Esophagus squamous epithelium (tissue), 5 donors: ENCODE measurements around the gene SGTA. TPM values are rescaled to one million over a fixed set of nuclear protein-coding genes. Genes with fewer than 3 reads are reported as not detected.

Source experiments
- DNase-seq: peaks from one replicate; lab custom pipeline; 2025; lab: John Stamatoyannopoulos, UW
- H3K27ac ChIP-seq, 4 donors: fragments of 200-600 bp; sonication (generic); one replicate each; pipeline ENCODE4 v1.5.1; 2016 to 2019; ENCODE audit warnings: mild to moderate bottlenecking in 1 of 4
- H3K27me3 ChIP-seq, 4 donors: fragments of 200-600 bp; sonication (generic); 1 replicate in 3 of 4; 2 replicates in 1 of 4; pipeline versions ENCODE4 v1.5.1 to v1.6.0; 2017 to 2021; ENCODE audit warnings: antibody characterized with exemption in 1 of 4
- H3K36me3 ChIP-seq, 3 donors: fragments of 200-600 bp; sonication (generic); one replicate each; pipeline ENCODE4 v1.5.1; 2016 to 2019
- H3K4me1 ChIP-seq, 3 donors: fragments of 200-600 bp; sonication (generic); one replicate each; pipeline ENCODE4 v1.5.1; 2017 to 2019
- H3K4me3 ChIP-seq, 4 donors: fragments of 200-600 bp; sonication (generic); 1 replicate in 3 of 4; 2 replicates in 1 of 4; pipeline ENCODE4 v1.5.1; 2016 to 2019; ENCODE audit warnings: mild to moderate bottlenecking in 2 of 4, moderate library complexity in 1 of 4
- H3K9me3 ChIP-seq, 3 donors: fragments of 200-600 bp; sonication (generic); one replicate each; pipeline ENCODE4 v1.5.1; 2016 to 2019
- POLR2A ChIP-seq, 4 donors: fragments of 450-650 bp; IDR thresholded peaks; one replicate each; pipeline ENCODE4 v1.6.1; 2017; ENCODE audit warnings: antibody characterized with exemption in 4 of 4, mild to moderate bottlenecking in 4 of 4, moderate library complexity in 3 of 4
- WGBS, 2 donors: methylation state at CpG; one replicate each; pipeline ENCODE4 v1.1.5; 2018; 5-methylcytosine and 5-hydroxymethylcytosine counted together
- intact Hi-C: fragments of 100-400 bp; cut with DNase I; formaldehyde crosslinking; loops from one replicate; pipeline ENCODE4 v1.15.0; 2022
- total RNA-seq, 4 donors: library from RNA; depleted of rRNA; stranded (reverse); fragments of >200 nt; gene quantifications; one replicate each; pipeline ENCODE4 v1.1.0, GENCODE V29; 2016
- TF ChIP-seq, protein P1 (sequence below), 6 experiments: fragments of 450-650 bp in 4 of 6; fragments of 200-600 bp in 2 of 6; sonication (generic) in 2 of 6; IDR thresholded peaks; one replicate each; pipeline ENCODE4 v1.5.1; 2016 to 2019; ENCODE audit warnings: antibody characterized with exemption in 6 of 6, mild to moderate bottlenecking in 4 of 6, moderate library complexity in 4 of 6
- donor health status: DM: yes; HTN: yes; CAD: no.

Gene SGTA
- total RNA-seq, 4 donors from 2014 or later: 30.6 to 45.0 (median 42.8) TPM

DNA sequence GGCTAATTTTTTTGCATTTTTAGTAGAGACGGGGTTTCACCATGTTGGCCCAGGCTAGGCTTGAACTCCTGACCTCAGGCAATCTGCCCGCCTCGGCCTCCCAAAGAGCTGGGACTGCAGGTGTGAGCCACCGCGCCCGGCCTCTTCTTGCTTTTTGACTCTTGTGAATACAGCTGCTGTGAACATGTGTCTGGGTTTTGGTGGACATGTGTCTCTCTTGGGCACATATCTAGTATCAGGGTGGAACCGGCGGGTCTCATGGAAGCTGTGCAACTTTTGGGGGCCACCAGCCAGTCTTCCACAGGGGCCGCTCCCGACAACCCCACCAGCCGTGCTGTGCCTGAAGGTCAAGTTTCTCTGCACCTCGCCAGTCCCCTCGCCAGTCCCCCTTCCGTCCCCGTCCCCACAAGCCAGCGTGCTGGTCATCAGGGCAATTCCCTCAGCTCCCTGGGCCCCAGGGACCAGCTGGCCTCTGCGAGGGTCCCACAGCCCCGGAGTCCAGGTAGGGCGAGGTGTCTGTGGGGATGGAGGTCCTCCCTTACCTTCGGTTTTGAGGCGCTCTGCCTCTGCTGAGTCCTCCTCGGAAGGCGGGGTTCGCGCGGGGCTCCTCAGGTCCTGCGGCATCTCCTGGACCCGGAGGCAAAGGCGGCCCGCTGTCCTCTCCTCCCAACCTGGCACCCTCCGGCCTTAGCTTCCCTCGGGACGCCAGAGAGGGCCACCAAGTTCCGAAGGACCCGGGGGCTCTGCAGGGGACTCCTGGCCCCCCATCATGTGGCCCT, 16.3 kb downstream of the SGTA start:
- Histone ChIP-seq H3K4me1 (peaks cover 0 to 31% (median 15%) of the 10 kb centered on the region in 3 donors), H3K9me3 (no peaks in the 10 kb centered on the region), H3K36me3 (peaks cover 21 to 85% (median 52%) of the 10 kb centered on the region in 3 donors), H3K4me3 (no peak overlapping the region), H3K27ac (no peak overlapping the region), H3K27me3 (no peaks in the 10 kb centered on the region)
- intact Hi-C loops: no loop called here
- no peak for DNase-seq
- TF ChIP-seq POLR2A (IDR thresholded peaks at IDR 0.05): no peak
- TF ChIP-seq, protein P1, sequence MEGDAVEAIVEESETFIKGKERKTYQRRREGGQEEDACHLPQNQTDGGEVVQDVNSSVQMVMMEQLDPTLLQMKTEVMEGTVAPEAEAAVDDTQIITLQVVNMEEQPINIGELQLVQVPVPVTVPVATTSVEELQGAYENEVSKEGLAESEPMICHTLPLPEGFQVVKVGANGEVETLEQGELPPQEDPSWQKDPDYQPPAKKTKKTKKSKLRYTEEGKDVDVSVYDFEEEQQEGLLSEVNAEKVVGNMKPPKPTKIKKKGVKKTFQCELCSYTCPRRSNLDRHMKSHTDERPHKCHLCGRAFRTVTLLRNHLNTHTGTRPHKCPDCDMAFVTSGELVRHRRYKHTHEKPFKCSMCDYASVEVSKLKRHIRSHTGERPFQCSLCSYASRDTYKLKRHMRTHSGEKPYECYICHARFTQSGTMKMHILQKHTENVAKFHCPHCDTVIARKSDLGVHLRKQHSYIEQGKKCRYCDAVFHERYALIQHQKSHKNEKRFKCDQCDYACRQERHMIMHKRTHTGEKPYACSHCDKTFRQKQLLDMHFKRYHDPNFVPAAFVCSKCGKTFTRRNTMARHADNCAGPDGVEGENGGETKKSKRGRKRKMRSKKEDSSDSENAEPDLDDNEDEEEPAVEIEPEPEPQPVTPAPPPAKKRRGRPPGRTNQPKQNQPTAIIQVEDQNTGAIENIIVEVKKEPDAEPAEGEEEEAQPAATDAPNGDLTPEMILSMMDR (IDR thresholded peaks at IDR 0.05): no peak
- WGBS, 2 donors: 93 to 95% methylated on average over 9 to 19 of the region's 35 CpGs

- TF ChIP-seq POLR2A (IDR thresholded peaks at IDR 0.05): no peak
- TF ChIP-seq, protein P1 (IDR thresholded peaks at IDR 0.05): no peak
- H3K9me3 ChIP-seq: no peaks in the 10 kb centered on the region
- 80 to 93% methylated on average over 3 to 10 of the region's 15 CpGs for WGBS, 2 donors
- peaks cover 0 to 16% (median 6%) of the 10 kb centered on the region in 3 donors for H3K4me1 ChIP-seq
- no peaks in the 10 kb centered on the region for H3K27me3 ChIP-seq
- no peak overlapping the region for H3K27ac ChIP-seq
- intact Hi-C loops: no loop called here
- H3K36me3 ChIP-seq: peaks cover 31 to 92% (median 58%) of the 10 kb centered on the region in 3 donors
- DNase-seq: no peak
- H3K4me3 ChIP-seq: no peak overlapping the region
These were observed 17.7 kb downstream of the SGTA start for GRCh38 chr19:2765376-2765775.

GRCh38 chr19:2764945-2765344, 18.1 kb downstream of the SGTA start:
- Histone ChIP-seq H3K9me3 (no peaks in the 10 kb centered on the region), H3K27ac (no peak overlapping the region), H3K4me1 (peaks cover 0 to 12% (median 5%) of the 10 kb centered on the region in 3 donors), H3K27me3 (no peaks in the 10 kb centered on the region), H3K4me3 (no peak overlapping the region), H3K36me3 (peaks cover 31 to 94% (median 58%) of the 10 kb centered on the region in 3 donors)
- intact Hi-C loops: no loop called here
- WGBS, 2 donors: 92 to 94% methylated on average over 6 to 7 of the region's 21 CpGs
- TF ChIP-seq, protein P1 (IDR thresholded peaks at IDR 0.05): no peak
- TF ChIP-seq POLR2A (IDR thresholded peaks at IDR 0.05): no peak
- DNase-seq: no peak

DNA sequence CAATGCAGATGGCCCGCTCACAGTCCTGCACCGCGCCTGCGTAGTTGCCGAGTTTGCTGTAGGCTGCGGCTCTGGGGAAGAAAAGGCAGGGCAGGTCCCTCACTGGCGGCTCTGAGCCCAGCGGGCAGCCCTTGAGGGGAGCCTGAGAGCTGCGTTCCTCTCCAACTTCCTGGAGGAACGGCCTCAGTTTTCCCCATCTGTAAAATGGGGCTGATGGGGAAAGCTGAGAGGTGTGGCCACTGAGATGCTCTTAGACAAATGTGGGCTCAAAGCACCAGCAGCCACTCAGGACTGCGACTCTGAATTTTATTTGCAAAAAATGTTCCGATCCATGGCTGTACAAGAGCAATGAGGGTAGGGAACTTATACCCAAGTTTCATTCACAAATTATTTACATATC, 19.4 kb downstream of the SGTA start:
- Histone ChIP-seq H3K27ac (no peak overlapping the region), H3K27me3 (no peaks in the 10 kb centered on the region), H3K4me1 (no peaks in the 10 kb centered on the region), H3K4me3 (no peak overlapping the region), H3K9me3 (no peaks in the 10 kb centered on the region), H3K36me3 (peaks cover 31 to 100% (median 55%) of the 10 kb centered on the region in 3 donors)
- TF ChIP-seq, protein P1 (IDR thresholded peaks at IDR 0.05): no peak
- TF ChIP-seq POLR2A (IDR thresholded peaks at IDR 0.05): no peak
- intact Hi-C loops: no loop called here
- WGBS, 2 donors: 87 to 97% methylated on average over 7 to 12 of the region's 12 CpGs
- DNase-seq: no peak

GRCh38 chr19:2762783-2763496, 20.1 kb downstream of the SGTA start:
- no peak for DNase-seq
- Histone ChIP-seq H3K27me3 (no peaks in the 10 kb centered on the region), H3K4me3 (no peak overlapping the region), H3K27ac (no peak overlapping the region), H3K36me3 (peaks cover 31 to 100% (median 48%) of the 10 kb centered on the region in 3 donors), H3K9me3 (no peaks in the 10 kb centered on the region), H3K4me1 (no peaks in the 10 kb centered on the region)
- 100% methylated on average over 2 of the region's 23 CpGs; no CpG with 5 or more reads in 1 of the 2 donors for WGBS, 2 donors
- TF ChIP-seq POLR2A (IDR thresholded peaks at IDR 0.05): no peak
- TF ChIP-seq, protein P1 (IDR thresholded peaks at IDR 0.05): no peak
- intact Hi-C loops: no loop called here
